K562 (cell line): ENCODE results near the gene KCTD3. TPM values are rescaled to one million over a fixed set of nuclear protein-coding genes. Genes with fewer than 3 reads are reported as not detected.

ENCODE experiments used
- ARNT ChIP-seq, 2 experiments: fragments of 450-650 bp; IDR thresholded peaks; 2 replicates each; pipeline ENCODE4 v1.6.1; 2016; ENCODE audit warnings: mild to moderate bottlenecking in 1 of 2
- DPF2 ChIP-seq: fragments of 450-650 bp; IDR thresholded peaks from 2 replicates; pipeline ENCODE4 v1.6.1; 2016
- JUNB ChIP-seq: fragments of 450-650 bp; formaldehyde crosslinking; conservative IDR thresholded peaks from 2 replicates; pipeline ENCODE4 v1.4.0; 2020; ENCODE audit warnings: mild to moderate bottlenecking
- KAT2B ChIP-seq: IDR thresholded peaks from one replicate; pipeline ENCODE4 v1.6.1; 2012; ENCODE audit warnings: low read depth, mild to moderate bottlenecking, control low read depth, inconsistent platforms, low read length, moderate library complexity
- MEIS2 ChIP-seq: fragments of 450-650 bp; IDR thresholded peaks from 2 replicates; pipeline ENCODE4 v1.6.1; 2014; ENCODE audit warnings: mild to moderate bottlenecking; ENCODE audit not compliant: partially characterized antibody
- NCOA2 ChIP-seq, 2 experiments: fragments of 450-650 bp; IDR thresholded peaks; 2 replicates each; pipeline ENCODE4 v1.6.1; 2018; ENCODE audit warnings: mild to moderate bottlenecking in 2 of 2, moderate library complexity in 1 of 2; ENCODE audit not compliant: partially characterized antibody in 2 of 2
- RBBP5 ChIP-seq: fragments of 200-600 bp; sonication (generic); IDR thresholded peaks from 2 replicates; pipeline ENCODE4 v1.6.1; 2012; ENCODE audit warnings: borderline replicate concordance, mild to moderate bottlenecking, low read length, control low read depth, inconsistent platforms; ENCODE audit not compliant: insufficient read depth, poor library complexity, severe bottlenecking
- RBFOX2 ChIP-seq: fragments of 200-400 bp; formaldehyde crosslinking; IDR thresholded peaks from 2 replicates; pipeline ENCODE4 v1.6.1; 2017; ENCODE audit warnings: low read depth, mild to moderate bottlenecking, low read length, moderate library complexity
- SIRT6 ChIP-seq: IDR thresholded peaks from one replicate; pipeline ENCODE4 v1.6.1; 2012; ENCODE audit warnings: low read depth, mild to moderate bottlenecking, control low read depth, inconsistent platforms, low read length, moderate library complexity
- SMAD1 ChIP-seq: fragments of 150-350 bp; IDR thresholded peaks from 2 replicates; pipeline ENCODE4 v1.6.1; 2014; ENCODE audit warnings: low read length, low read depth; ENCODE audit not compliant: partially characterized antibody
- SMARCE1 ChIP-seq: fragments of 450-650 bp; IDR thresholded peaks from 2 replicates; pipeline ENCODE4 v1.7.1; 2016; ENCODE audit warnings: mild to moderate bottlenecking
- SP1 ChIP-seq: sonication (generic); formaldehyde crosslinking; IDR thresholded peaks from 2 replicates; pipeline ENCODE4 v1.8.1; 2022; ENCODE audit warnings: mild to moderate bottlenecking, missing genetic modification reagents
- ZKSCAN1 ChIP-seq: fragments of 150-350 bp; IDR thresholded peaks from 2 replicates; pipeline ENCODE4 v1.6.1; 2016; ENCODE audit warnings: low read depth, low read length
- ZNF146 ChIP-seq: IDR thresholded peaks from one replicate; pipeline ENCODE4 v1.6.1; 2018; ENCODE audit warnings: missing compliant biosample characterization; ENCODE audit not compliant: unreplicated experiment
- ZNF23 ChIP-seq: fragments of 250-450 bp; sonication (Bioruptor Pico); IDR thresholded peaks from 2 replicates; pipeline ENCODE4 v1.4.0; 2020; ENCODE audit warnings: mild to moderate bottlenecking
- ZNF398 ChIP-seq: fragments of 250-450 bp; sonication (Bioruptor Pico); IDR thresholded peaks from 2 replicates; pipeline ENCODE4 v1.8.0; 2021; ENCODE audit warnings: moderate library complexity, mild to moderate bottlenecking, inconsistent platforms
- ZNF77 ChIP-seq: fragments of 250-450 bp; sonication (Bioruptor Pico); IDR thresholded peaks from 2 replicates; pipeline ENCODE4 v1.5.0; 2020
- polyA plus RNA-seq, 8 experiments: library from polyadenylated mRNA; depleted of rRNA in 4 of 8; stranded (reverse) in 5 of 8; unstranded in 3 of 8; fragments of >200 nt; fragmentation: Nextera tagmentation in 2 of 8; fragmentation: Illumina TruSeq in 1 of 8; extraction: Ambion mirVana in 2 of 8; extraction: Trizol in 1 of 8; gene quantifications; 2 replicates each; pipeline versions ENCODE4 v1.2.1 to v1.2.3, GENCODE V29; 2011 to 2014; ENCODE audit warnings: inconsistent platforms in 1 of 8, missing spikeins in 1 of 8
- total RNA-seq, 7 experiments: library from RNA; depleted of rRNA in 6 of 7; stranded (reverse); fragments of >200 nt in 6 of 7; fragmentation: Illumina TruSeq in 2 of 7; extraction: Trizol in 2 of 7; gene quantifications; 2 replicates each; pipeline versions ENCODE4 v1.2.1 to v1.2.3, GENCODE V29; 2011 to 2021; ENCODE audit warnings: low replicate concordance in 1 of 7
- TF ChIP-seq, protein P1 (sequence below): fragments of 250-450 bp; sonication (Bioruptor Pico); IDR thresholded peaks from 2 replicates; pipeline ENCODE4 v1.9.0; 2021; ENCODE audit warnings: mild to moderate bottlenecking, inconsistent platforms
- TF ChIP-seq, protein P2 (sequence below): fragments of 450-650 bp; IDR thresholded peaks from 2 replicates; pipeline ENCODE4 v1.6.1; 2017; ENCODE audit warnings: antibody characterized with exemption, mild to moderate bottlenecking
- TF ChIP-seq, protein P3 (sequence below): fragments of 250-450 bp; sonication (Bioruptor Pico); IDR thresholded peaks from 2 replicates; pipeline ENCODE4 v1.8.0; 2021; ENCODE audit warnings: moderate library complexity, mild to moderate bottlenecking, inconsistent platforms

KCTD3 gene
- total and polyA plus RNA-seq, 9 of the 15 experiments (the other 6 are each of a cell fraction or from before 2014, with no cell fraction given): 12.8 to 77.1 (median 44.3) TPM

- TF ChIP-seq, protein P1, sequence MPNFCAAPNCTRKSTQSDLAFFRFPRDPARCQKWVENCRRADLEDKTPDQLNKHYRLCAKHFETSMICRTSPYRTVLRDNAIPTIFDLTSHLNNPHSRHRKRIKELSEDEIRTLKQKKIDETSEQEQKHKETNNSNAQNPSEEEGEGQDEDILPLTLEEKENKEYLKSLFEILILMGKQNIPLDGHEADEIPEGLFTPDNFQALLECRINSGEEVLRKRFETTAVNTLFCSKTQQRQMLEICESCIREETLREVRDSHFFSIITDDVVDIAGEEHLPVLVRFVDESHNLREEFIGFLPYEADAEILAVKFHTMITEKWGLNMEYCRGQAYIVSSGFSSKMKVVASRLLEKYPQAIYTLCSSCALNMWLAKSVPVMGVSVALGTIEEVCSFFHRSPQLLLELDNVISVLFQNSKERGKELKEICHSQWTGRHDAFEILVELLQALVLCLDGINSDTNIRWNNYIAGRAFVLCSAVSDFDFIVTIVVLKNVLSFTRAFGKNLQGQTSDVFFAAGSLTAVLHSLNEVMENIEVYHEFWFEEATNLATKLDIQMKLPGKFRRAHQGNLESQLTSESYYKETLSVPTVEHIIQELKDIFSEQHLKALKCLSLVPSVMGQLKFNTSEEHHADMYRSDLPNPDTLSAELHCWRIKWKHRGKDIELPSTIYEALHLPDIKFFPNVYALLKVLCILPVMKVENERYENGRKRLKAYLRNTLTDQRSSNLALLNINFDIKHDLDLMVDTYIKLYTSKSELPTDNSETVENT (CRISPR knock-in tag): 0 out of 2 replicates have a peak, but pooled peaks have one; percentile 5
- TF ChIP-seq SIRT6: no peak
- peak; percentile 64 for TF ChIP-seq DPF2
- TF ChIP-seq JUNB (CRISPR knock-in tag): no peak
- TF ChIP-seq ARNT (IDR thresholded peaks at IDR 0.05): no peak
- TF ChIP-seq SMAD1: peak; percentile 64
- TF ChIP-seq ZNF146 (CRISPR knock-in tag): no peak
- TF ChIP-seq SP1 (CRISPR knock-in tag): no peak
- TF ChIP-seq, protein P2, sequence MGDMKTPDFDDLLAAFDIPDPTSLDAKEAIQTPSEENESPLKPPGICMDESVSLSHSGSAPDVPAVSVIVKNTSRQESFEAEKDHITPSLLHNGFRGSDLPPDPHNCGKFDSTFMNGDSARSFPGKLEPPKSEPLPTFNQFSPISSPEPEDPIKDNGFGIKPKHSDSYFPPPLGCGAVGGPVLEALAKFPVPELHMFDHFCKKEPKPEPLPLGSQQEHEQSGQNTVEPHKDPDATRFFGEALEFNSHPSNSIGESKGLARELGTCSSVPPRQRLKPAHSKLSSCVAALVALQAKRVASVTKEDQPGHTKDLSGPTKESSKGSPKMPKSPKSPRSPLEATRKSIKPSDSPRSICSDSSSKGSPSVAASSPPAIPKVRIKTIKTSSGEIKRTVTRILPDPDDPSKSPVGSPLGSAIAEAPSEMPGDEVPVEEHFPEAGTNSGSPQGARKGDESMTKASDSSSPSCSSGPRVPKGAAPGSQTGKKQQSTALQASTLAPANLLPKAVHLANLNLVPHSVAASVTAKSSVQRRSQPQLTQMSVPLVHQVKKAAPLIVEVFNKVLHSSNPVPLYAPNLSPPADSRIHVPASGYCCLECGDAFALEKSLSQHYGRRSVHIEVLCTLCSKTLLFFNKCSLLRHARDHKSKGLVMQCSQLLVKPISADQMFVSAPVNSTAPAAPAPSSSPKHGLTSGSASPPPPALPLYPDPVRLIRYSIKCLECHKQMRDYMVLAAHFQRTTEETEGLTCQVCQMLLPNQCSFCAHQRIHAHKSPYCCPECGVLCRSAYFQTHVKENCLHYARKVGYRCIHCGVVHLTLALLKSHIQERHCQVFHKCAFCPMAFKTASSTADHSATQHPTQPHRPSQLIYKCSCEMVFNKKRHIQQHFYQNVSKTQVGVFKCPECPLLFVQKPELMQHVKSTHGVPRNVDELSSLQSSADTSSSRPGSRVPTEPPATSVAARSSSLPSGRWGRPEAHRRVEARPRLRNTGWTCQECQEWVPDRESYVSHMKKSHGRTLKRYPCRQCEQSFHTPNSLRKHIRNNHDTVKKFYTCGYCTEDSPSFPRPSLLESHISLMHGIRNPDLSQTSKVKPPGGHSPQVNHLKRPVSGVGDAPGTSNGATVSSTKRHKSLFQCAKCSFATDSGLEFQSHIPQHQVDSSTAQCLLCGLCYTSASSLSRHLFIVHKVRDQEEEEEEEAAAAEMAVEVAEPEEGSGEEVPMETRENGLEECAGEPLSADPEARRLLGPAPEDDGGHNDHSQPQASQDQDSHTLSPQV: no peak
- TF ChIP-seq, protein P3, sequence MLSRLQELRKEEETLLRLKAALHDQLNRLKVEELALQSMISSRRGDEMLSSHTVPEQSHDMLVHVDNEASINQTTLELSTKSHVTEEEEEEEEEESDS (CRISPR knock-in tag): no peak
- peak; percentile 67; the same call in 1 of the 2 replicates for TF ChIP-seq SMARCE1
- no peak for TF ChIP-seq NCOA2 (IDR thresholded peaks at IDR 0.05; ENCODE audit: partially characterized antibody in 2 of 2)
- TF ChIP-seq RBBP5: no peak
- TF ChIP-seq ZNF77 (CRISPR knock-in tag): no peak
- TF ChIP-seq MEIS2: no peak
- no peak for TF ChIP-seq ZNF398 (CRISPR knock-in tag)
- no peak for TF ChIP-seq ZNF23 (CRISPR knock-in tag)
- no peak for TF ChIP-seq KAT2B
- TF ChIP-seq ZKSCAN1: 0 out of 2 replicates have a peak, but pooled peaks have one; percentile 24
- peak; percentile 91 for TF ChIP-seq RBFOX2
These were observed at the start of gene KCTD3 (continued) for GRCh38 chr1:215566556-215567490.
